Measurements from ENCODE around the gene INAVA. TPM values are rescaled to one million over a fixed set of nuclear protein-coding genes. Genes with fewer than 3 reads are reported as not detected.
A peak's percentile ranks its signal among the peaks of the same experiment; 100 is the strongest.

INAVA gene
- total and polyA plus RNA-seq, 2 experiments from 2014 or later, result 51.0 to 79.7 TPM

DNA sequence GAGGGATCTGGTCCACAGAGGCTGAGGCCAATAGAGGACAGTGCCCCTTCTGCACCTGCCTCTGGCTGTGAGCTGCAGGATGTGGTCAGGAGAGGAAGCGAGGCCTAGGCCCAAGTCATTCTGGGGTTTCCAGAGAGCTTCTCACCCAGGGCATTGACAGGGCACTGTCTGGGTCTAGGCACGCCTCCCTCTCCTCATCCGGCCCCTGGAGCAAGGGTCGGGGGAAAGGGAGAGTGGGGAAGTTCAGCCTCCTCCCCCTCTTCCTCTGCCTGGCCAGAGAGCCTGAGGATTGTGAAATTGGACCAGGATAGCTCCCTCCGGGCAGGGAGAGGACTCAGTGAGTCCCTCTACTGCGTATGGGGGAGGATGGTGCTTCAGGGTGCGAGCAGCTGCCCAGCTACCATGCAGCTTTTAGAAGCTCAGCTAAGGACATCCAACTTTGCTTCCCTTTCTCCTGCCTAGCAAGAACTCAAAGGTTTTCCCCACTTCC, 6.3 kb upstream of the INAVA start:
- peak; percentile 8 for DNase-seq (ENCODE audit: low spot score)
- Histone ChIP-seq H3K9me2 (replicated peaks; ENCODE audit: insufficient read depth) (no peaks in the 10 kb centered on the region), H2AFZ (no peak overlapping the region), H3K4me3 (no peak overlapping the region), H3K27me3 (no peaks in the 10 kb centered on the region), H3K36me3 (replicated peaks; ENCODE audit: insufficient read depth, low read depth) (no peaks in the 10 kb centered on the region), H3K27ac (no peak overlapping the region), H3K4me2 (no peak overlapping the region), H3K9me3 (ENCODE audit: low read depth) (no peaks in the 10 kb centered on the region), H3K4me1 (ENCODE audit: insufficient read depth) (peaks cover 5% of the 10 kb centered on the region), H3K79me2 (peaks cover 22% of the 10 kb centered on the region), H4K20me1 (ENCODE audit: insufficient read depth, poor library complexity, severe bottlenecking) (no peaks in the 10 kb centered on the region)
- 74% methylated on average over 6 of the region's 7 CpGs for WGBS (ENCODE audit: low lambda C conversion rate, missing lambda C conversion rate)
- TF ChIP-seq EZH2phosphoT487 (IDR thresholded peaks at IDR 0.05; ENCODE audit: low read depth, severe bottlenecking, unreplicated experiment) (no peak), CTCF (IDR thresholded peaks at IDR 0.05; ENCODE audit: poor library complexity) (no peak), EZH2 (IDR thresholded peaks at IDR 0.05; ENCODE audit: borderline replicate concordance) (no peak)

DNA sequence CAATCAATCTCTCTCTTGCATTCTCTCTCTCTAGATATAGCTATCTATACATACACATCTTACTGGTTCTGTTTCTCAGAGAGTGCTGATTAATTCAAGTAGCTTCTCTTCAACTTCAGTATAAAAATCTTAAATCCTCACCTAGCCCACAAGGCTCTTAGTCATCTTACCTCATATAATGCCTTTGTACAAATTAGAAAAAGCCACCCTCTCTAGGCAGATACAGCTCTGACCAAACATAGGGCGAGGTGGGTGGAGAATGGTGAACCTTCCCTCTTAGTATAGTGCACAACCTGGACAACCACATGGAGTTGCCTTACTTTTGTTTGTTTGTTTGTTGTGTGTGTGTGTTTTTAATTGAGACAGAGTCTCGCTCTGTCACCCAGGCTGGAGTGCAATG, 5.1 kb upstream of the INAVA start:
- Histone ChIP-seq H3K4me2 (no peak overlapping the region), H4K20me1 (ENCODE audit: insufficient read depth, poor library complexity, severe bottlenecking) (no peaks in the 10 kb centered on the region)
- 91% methylated on average over 2 of the region's 2 CpGs for WGBS (ENCODE audit: low lambda C conversion rate, missing lambda C conversion rate)

DNA sequence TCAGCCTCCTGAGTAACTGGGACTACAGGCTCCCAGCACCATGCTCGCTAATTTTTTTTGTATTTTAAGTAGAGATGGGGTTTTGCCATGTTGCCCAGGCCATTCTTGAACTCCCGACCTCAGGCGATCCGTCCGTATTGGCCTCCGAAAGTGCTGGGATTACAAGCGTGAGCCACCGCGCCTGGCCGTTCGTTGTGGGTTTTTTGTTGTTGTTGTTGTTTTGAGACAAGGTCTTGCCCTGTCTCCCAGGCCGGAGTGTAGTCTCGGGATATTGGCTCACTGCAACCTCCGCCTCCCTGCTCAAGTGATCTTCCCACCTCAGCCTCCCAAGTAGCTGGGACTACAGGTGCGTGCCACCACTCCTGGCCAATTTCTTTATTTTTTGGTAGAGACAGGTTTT, 4.7 kb upstream of the INAVA start:
- Histone ChIP-seq H3K36me3 (replicated peaks; ENCODE audit: insufficient read depth, low read depth) (no peaks in the 10 kb centered on the region), H3K4me2 (no peak overlapping the region), H3K9me2 (replicated peaks; ENCODE audit: insufficient read depth) (no peaks in the 10 kb centered on the region), H3K9me3 (ENCODE audit: low read depth) (no peaks in the 10 kb centered on the region), H3K27ac (no peak overlapping the region), H2AFZ (no peak overlapping the region), H3K79me2 (peaks cover 35% of the 10 kb centered on the region), H4K20me1 (ENCODE audit: insufficient read depth, poor library complexity, severe bottlenecking) (no peaks in the 10 kb centered on the region), H3K4me3 (no peak overlapping the region), H3K4me1 (ENCODE audit: insufficient read depth) (peaks cover 16% of the 10 kb centered on the region), H3K27me3 (no peaks in the 10 kb centered on the region)
- WGBS (ENCODE audit: low lambda C conversion rate, missing lambda C conversion rate), result 95% methylated on average over 15 of the region's 15 CpGs
- TF ChIP-seq EZH2phosphoT487 (IDR thresholded peaks at IDR 0.05; ENCODE audit: low read depth, severe bottlenecking, unreplicated experiment) (no peak), CTCF (IDR thresholded peaks at IDR 0.05; ENCODE audit: poor library complexity) (no peak), EZH2 (IDR thresholded peaks at IDR 0.05; ENCODE audit: borderline replicate concordance) (no peak)
- no peak for DNase-seq (ENCODE audit: low spot score)

More for the DNA sequence above, 5.1 kb upstream of the INAVA start:
- H3K4me1 ChIP-seq (ENCODE audit: insufficient read depth), result peaks cover 14% of the 10 kb centered on the region
- no peaks in the 10 kb centered on the region for H3K9me3 ChIP-seq (ENCODE audit: low read depth)
- H3K4me3 ChIP-seq, result no peak overlapping the region
- H3K36me3 ChIP-seq (replicated peaks; ENCODE audit: insufficient read depth, low read depth), result no peaks in the 10 kb centered on the region
- H3K9me2 ChIP-seq (replicated peaks; ENCODE audit: insufficient read depth), result no peaks in the 10 kb centered on the region
- H3K27me3 ChIP-seq, result no peaks in the 10 kb centered on the region
- peaks cover 31% of the 10 kb centered on the region for H3K79me2 ChIP-seq
- no peak for DNase-seq (ENCODE audit: low spot score)
- H3K27ac ChIP-seq, result no peak overlapping the region
- TF ChIP-seq EZH2 (IDR thresholded peaks at IDR 0.05; ENCODE audit: borderline replicate concordance), result no peak
- no peak for TF ChIP-seq EZH2phosphoT487 (IDR thresholded peaks at IDR 0.05; ENCODE audit: low read depth, severe bottlenecking, unreplicated experiment)
- TF ChIP-seq CTCF (IDR thresholded peaks at IDR 0.05; ENCODE audit: poor library complexity), result no peak
- H2AFZ ChIP-seq, result no peak overlapping the region
